Thoracic aorta (tissue), 2 donors: ENCODE results near the gene IFT43. TPM values are rescaled to one million over a fixed set of nuclear protein-coding genes. Genes with fewer than 3 reads are reported as not detected.

ENCODE experiments used
- ATAC-seq: fragments of 150-250 bp; one replicate; pipeline ENCODE4 v1.8.0; 2017; ENCODE audit warnings: low read depth; ENCODE audit not compliant: insufficient number of reproducible peaks, low FRiP score
- DNase-seq: peaks from one replicate; pipeline ENCODE4 v3.0.0-alpha.2; 2020; ENCODE audit warnings: low spot score
- H3K27ac ChIP-seq, 2 donors: fragments of 200-600 bp; sonication (generic); 1 replicate in 1 of 2; 2 replicates in 1 of 2; pipeline ENCODE4 v1.5.1; 2016; ENCODE audit warnings: mild to moderate bottlenecking in 2 of 2, moderate library complexity in 2 of 2
- H3K27me3 ChIP-seq: fragments of 200-600 bp; sonication (generic); replicated peaks from 2 replicates; pipeline ENCODE4 v1.6.0; 2016; ENCODE audit warnings: mild to moderate bottlenecking; ENCODE audit not compliant: insufficient read depth
- H3K36me3 ChIP-seq: fragments of 200-600 bp; sonication (generic); one replicate; pipeline ENCODE4 v1.5.1; 2016
- H3K4me1 ChIP-seq, 2 donors: fragments of 200-600 bp; sonication (generic); 1 replicate in 1 of 2; 2 replicates in 1 of 2; pipeline versions ENCODE4 v1.5.1 to v1.6.0; 2016; ENCODE audit warnings: low read depth in 2 of 2, mild to moderate bottlenecking in 1 of 2; ENCODE audit not compliant: control insufficient read depth in 1 of 2
- H3K4me3 ChIP-seq: fragments of 200-600 bp; sonication (generic); 2 replicates; pipeline ENCODE4 v1.5.1; 2016; ENCODE audit warnings: mild to moderate bottlenecking
- H3K9me3 ChIP-seq: fragments of 200-600 bp; sonication (generic); 2 replicates; pipeline ENCODE4 v1.5.1; 2016
- total RNA-seq, 2 donors: library from RNA; depleted of rRNA; stranded (reverse); fragments of >200 nt; gene quantifications; one replicate each; pipeline versions ENCODE4 v1.1.0 to v1.2.3, GENCODE V29; 2016
- TF ChIP-seq, protein P1 (sequence below): fragments of 200-600 bp; sonication (generic); IDR thresholded peaks from one replicate; pipeline ENCODE4 v1.5.1; 2019; ENCODE audit warnings: antibody characterized with exemption

The IFT43 gene
- total RNA-seq, 2 donors from 2014 or later = 27.5 to 80.8 TPM

GRCh38 chr14:75979648-75980565 is 5.7 kb upstream of the IFT43 start:
- H3K4me1 ChIP-seq = peaks cover 14 to 60% of the 10 kb centered on the region in 2 donors
- no peak for DNase-seq
- TF ChIP-seq, protein P1, sequence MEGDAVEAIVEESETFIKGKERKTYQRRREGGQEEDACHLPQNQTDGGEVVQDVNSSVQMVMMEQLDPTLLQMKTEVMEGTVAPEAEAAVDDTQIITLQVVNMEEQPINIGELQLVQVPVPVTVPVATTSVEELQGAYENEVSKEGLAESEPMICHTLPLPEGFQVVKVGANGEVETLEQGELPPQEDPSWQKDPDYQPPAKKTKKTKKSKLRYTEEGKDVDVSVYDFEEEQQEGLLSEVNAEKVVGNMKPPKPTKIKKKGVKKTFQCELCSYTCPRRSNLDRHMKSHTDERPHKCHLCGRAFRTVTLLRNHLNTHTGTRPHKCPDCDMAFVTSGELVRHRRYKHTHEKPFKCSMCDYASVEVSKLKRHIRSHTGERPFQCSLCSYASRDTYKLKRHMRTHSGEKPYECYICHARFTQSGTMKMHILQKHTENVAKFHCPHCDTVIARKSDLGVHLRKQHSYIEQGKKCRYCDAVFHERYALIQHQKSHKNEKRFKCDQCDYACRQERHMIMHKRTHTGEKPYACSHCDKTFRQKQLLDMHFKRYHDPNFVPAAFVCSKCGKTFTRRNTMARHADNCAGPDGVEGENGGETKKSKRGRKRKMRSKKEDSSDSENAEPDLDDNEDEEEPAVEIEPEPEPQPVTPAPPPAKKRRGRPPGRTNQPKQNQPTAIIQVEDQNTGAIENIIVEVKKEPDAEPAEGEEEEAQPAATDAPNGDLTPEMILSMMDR = no peak
- ATAC-seq = no peak
- H3K9me3 ChIP-seq = no peaks in the 10 kb centered on the region
- peak overlapping the region; percentile 93 for H3K4me3 ChIP-seq
- H3K27ac ChIP-seq = peak overlapping the region; percentile 99
- H3K27me3 ChIP-seq = no peaks in the 10 kb centered on the region
- H3K36me3 ChIP-seq = no peaks in the 10 kb centered on the region

GRCh38 chr14:75980856-75981255 is 4.7 kb upstream of the IFT43 start:
- Histone ChIP-seq H3K4me1 (peaks cover 14 to 63% of the 10 kb centered on the region in 2 donors), H3K4me3 (peak overlapping the region; percentile 93), H3K36me3 (no peaks in the 10 kb centered on the region), H3K9me3 (no peaks in the 10 kb centered on the region), H3K27me3 (no peaks in the 10 kb centered on the region), H3K27ac (peak overlapping the region; percentile 99)
- TF ChIP-seq, protein P1 = no peak
- DNase-seq = no peak
- ATAC-seq = no peak

DNA sequence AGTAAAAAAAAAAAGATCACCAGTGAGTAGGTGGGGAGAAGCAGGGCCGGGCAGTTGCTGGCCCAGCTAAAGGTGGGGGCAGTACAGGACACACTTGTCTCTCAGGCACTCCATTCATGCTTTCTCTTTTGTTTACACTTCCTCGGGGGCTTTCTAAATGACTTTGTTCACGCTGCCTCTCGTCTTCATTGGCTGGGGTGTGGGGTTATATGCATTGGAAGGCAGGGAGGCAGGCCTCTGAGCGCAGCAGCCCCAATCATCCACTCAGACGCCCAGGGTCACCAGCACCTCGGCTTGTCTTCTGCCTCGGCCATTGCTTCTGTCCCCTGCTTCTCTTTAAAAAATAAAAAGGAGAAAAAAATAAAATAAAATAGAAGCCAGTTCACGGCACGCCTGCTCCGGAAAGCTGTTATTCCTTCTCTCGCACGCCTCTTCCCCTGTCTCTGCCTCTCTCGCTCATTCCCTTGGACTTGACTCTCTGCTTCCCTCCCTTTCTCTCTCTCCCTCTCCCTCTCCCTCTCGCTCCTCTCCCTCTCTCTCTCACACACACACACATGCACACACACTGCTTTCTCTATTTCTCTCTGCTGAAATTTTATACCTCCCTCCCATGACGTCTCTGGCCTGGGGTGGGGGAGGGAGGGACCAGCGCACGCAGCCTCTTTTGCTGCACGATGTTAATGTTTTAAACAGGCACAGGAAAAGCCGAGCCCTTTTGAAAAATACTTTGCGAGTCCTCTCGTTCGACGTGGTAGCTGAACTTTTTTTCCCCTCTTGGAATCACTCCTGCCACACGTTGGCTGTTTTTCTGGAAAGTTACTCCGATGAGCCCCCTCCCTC is 3.9 kb upstream of the IFT43 start, which contains the start of gene TGFB3:
Gene TGFB3, minus strand, starts transcription at position 570 of the 840 bp plus-strand sequence. CDS start 1,102 bp downstream, outside the sequence.
- peaks cover 17 to 61% of the 10 kb centered on the region in 2 donors for H3K4me1 ChIP-seq
- H3K36me3 ChIP-seq = no peaks in the 10 kb centered on the region
- peak within 1 kb of the TSS; percentile 99 for H3K27ac ChIP-seq
- no peaks in the 10 kb centered on the region for H3K27me3 ChIP-seq
- H3K9me3 ChIP-seq = no peaks in the 10 kb centered on the region
- TF ChIP-seq, protein P1 = no peak
- ATAC-seq (peak; percentile 71), DNase-seq (no peak)
- peak within 1 kb of the TSS; percentile 93 for H3K4me3 ChIP-seq

- no peaks in the 10 kb centered on the region for H3K27me3 ChIP-seq
- DNase-seq (peak; percentile 62), ATAC-seq (peak; percentile 31)
- peaks cover 19 to 63% of the 10 kb centered on the region in 2 donors for H3K4me1 ChIP-seq
- H3K27ac ChIP-seq = peak overlapping the region; percentile 99
- TF ChIP-seq, protein P1 = peak; percentile 72
- H3K4me3 ChIP-seq = peak overlapping the region; percentile 93
- no peaks in the 10 kb centered on the region for H3K9me3 ChIP-seq
- H3K36me3 ChIP-seq = no peaks in the 10 kb centered on the region
Measured at GRCh38 chr14:75982266-75983018, 3.1 kb upstream of the IFT43 start.
